GM18861 (cell line): ENCODE measurements around the gene MT1H.
"Not testable (repeated sequence)": the region's sequence is repeated elsewhere in the genome, so short reads cannot be mapped to it uniquely, and the experiment has no call there.

Source experiments
- ATAC-seq: cut with Tn5 transposase; IDR thresholded peaks from one replicate; pipeline ENCODE4 v1.9.1; 2021; ENCODE audit not compliant: unreplicated experiment

MT1H gene

DNA sequence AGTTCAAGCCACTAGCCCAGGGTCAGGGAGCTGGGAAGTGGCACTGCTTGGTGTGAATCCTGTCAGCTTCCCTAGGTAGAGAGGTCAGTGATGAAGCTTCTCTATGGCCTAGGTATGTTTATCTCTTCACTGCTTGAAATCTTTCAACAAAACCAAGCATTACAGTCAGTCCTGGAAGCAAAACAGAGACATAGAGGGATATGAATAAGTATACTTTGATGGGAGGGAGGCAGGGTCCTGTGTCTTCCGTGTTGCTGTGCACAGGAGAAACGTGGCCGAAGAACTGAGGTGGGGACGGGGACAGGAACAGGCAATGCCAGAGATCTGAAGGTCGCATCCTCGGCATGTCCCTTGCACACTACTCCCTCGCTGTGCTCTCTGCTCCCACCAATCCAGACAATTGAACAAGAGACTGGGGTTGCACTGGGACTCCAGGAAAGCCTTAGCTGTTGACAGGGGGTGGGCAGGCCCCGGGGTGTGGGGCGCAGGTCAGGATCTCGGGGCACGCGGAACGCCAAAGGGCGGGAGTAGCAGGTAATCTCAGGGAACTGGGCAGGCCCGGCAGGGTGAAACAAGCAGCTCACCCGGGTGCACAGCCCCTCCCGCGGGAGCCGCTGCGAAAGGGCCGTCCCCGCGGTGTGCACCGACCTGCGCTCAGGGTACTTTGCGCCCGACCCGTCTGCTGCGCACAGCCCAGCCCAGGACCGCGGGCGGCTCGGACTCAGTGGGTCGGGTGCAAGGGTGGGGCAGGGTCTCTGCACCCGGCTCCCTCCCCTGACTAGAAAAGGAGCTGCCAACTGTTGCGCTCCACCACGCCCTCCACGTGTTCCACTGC, at the start of gene MT1H:
TSS of gene MT1H (plus strand) at position 810 of the 835 bp plus-strand sequence. CDS start 71 bp downstream, outside the sequence.
- ATAC-seq = no peak

DNA sequence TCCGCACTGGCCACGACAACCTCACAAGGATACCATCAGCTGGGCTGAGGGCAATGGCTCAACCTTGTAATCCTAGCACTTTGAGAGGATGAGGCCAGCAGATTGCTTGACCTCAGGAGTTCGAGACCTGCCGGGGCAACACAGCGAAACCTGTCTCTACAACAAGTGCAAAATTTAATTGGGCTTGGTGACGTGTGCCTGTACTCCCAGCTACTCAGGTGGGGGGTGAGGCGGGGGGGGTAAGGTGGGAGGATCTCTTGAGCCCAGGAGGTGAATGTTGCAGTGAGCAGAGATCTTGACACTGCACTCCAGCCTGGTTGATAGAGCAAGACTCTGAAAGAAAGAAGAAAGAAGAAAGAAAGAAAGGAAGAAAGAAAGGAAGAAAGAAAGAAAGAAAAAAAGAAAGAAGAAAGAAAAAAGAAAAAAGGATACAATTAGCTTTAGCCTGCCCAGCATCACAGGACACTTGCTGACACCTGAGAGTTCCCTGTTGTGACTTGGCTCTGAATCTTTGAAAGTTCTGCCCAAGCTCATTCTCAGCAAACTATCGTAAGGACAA, 49.2 kb upstream of the MT1H start:
- ATAC-seq = no peak

DNA sequence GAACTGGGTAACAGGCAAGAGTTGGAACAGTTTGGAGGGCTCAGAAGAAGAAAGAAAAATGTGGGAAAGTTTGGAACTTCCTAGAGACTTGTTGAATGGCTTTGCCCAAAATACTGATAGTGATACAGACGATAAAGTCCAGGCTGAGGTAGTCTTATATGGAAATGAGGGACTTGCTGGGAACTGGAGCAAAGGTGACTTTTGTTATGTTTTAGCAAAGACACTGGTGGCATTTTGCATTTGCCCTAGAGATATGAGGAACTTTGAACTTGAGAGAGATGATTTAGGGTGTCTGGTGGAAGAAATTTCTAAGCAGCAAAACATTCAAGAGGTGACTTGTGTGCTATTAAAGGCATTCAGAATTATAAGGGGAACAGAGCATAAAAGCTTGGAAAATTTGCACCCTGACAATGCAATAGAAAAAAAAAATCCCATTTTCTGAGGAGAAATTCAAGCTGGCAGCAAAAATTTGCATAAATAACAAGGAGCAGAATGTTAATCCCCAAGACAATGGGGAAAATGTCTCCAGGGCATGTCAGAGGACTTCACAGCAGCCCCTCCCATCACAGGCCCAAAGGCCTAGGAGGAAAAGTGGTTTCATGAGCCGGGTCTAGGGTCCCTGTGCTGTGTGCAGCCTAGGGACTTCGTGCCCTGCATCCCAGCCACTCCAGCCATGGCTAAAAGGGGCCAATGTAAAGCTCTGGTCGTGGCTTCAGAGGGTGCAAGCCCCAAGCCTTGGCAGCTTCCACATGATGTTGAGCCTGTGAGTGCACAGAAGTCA, 47.8 kb upstream of the MT1H start:
- not testable (repeated sequence) for ATAC-seq

DNA sequence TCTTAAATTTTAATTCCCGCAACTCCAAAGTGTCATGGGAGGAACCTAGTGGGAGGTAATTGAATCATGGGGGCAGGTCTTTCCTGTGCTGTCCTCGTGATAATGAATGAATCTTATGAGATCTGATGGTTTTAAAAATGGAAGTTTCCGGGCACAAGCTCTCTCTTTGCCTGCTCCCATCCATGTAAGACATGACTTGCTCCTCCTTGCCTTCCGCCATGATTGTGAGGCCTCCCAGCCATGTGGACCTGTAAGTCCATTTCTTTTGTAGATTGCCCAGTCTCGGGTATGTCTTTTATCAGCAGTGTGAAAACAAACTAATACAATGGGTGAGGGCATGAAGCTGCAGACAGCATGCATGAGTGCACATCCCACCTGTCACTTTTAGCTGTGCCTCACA, 46.4 kb upstream of the MT1H start:
- ATAC-seq = not testable (repeated sequence)

DNA sequence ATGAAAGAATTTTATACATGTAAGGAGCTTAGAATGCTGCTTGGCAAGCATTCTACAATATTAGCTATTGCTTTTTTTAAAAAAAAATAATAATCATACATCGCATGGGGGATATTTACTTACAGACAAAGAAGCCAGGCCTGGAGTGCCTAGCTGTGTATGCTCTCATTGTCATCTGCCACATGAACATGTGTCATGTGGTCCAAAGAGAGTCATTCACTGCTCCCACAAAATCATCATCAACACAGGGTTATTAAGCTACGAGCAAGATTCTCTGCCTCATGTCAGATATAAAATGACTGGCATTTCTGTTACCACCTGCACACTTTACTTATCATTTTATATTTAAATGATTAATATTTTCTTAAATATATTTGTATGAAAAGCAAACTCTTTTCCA, 46.0 kb upstream of the MT1H start:
- ATAC-seq = no peak

DNA sequence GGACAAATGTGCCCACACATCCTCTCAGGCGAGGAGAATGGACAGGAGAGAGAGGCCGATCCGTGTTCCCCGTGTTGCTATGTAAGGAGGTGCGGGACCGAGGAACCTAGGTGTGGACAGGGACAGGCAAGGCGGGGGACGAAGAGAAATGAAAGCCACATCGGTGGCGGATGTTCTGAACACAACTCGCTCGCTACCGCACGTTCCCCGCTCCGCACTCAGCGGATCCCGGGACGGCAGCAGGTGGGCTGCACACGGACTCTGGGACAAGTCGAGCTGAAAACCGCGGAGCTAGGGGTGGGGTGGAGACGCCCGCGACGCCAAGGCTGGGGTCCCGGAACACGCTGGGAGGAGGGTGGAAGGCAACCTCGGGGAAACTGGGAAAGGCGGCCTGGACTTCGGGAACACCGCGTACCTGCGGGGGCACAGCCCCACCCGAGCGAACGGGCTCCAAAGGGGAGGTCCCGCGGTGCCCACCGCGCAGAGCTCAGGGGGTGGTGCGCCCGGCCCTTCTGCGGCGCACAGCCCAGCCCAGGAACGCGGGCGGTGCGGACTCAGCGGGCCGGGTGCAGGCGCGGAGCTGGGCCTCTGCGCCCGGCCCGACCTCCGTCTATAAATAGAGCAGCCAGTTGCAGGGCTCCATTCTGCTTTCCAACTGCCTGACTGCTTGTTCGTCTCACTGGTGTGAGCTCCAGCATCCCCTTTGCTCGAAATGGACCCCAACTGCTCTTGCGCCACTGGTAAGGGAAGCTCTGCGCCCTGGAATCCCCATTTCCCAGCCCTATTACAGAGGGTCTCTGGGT, 44.3 kb upstream of the MT1H start, which contains the start of gene MT1E:
TSS of gene MT1E (plus strand) at position 642 of the 803 bp plus-strand sequence. CDS start at position 713, 71 bp downstream.
- ATAC-seq = no peak

DNA sequence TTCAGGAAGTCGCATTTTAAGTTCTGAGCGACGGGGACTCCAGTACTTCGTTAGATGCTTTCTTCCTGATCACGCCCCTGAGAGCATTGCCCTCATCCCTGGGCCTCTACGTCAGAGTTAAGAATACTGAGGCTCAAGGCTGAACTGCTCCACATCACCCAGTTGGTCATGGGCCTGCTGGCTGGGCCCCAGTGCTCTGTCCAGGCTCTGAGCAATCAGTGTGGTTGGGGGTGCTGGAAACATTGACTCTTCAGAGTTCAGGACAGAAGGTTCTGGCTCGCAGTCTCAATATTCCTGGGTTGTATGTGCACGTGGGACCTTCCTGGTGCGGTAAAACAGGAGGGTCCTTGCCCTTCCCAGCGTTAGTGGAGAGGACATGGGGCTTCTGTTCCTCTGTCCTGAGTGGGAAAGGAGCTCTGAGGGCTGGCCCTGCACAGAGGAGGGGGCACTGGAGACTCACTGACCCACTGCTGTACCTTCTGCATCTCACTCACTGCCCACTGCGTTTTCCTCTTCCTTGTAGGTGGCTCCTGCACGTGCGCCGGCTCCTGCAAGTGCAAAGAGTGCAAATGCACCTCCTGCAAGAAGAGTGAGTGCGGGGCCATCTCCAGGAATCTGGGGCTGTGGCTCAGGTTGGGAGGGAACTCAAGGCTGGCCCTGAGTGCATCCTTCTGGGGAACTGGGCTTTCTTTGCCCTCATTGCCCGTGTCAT, 43.5 kb upstream of the MT1H start:
- ATAC-seq = no peak

DNA sequence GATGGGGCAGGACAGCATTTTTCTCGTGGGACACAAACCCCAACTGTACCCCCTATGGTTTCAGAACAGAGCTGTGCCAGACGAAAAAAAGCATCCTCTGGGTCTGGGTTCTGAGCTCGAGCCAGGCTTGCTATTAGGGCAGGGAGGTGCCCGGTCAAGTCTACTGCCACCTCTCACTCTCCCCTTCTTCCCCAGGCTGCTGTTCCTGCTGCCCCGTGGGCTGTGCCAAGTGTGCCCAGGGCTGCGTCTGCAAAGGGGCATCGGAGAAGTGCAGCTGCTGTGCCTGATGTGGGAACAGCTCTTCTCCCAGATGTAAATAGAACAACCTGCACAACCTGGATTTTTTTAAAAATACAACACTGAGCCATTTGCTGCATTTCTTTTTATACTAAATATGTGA, 42.9 kb upstream of the MT1H start:
- ATAC-seq = no peak

DNA sequence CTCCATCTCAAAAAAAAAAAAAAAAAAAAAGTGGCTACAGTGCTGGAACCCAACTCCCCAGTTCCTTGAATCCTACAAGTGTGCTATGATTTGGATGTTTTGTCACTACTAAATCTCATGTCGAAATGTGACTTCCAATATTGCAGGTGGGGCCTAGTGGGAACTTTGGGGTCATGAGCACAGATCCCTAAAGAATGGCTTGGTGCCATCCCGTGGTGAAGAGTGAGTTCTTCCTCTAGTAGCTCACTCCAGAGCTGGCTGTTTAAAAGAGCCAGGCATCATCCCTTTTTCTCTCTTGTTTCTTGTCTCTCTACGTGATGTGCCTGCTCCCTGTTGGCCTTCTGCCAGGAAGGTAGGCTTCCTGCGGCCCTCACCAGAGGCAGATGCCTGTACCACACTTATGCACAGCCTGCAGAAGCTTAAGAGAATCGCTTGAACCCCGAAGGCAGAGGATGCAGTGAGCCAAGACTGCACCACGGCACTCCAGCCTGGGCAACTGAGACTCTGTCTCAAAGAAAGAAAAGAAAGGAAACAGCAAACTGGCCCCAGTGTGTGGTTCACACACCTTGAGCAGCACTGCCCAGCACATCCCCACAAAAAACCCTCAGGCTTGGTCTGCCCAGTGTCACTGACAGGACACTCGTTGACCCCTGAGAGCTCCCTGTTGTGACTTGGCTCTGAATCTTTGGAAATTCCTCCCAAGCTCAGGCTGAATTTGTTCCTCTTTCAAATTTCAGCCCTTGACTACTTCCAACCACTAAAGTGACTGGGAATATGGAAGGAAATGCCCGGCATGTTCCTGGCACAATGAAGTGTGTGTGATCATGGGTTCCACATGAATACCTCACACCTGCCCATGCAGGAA, 40.9 kb upstream of the MT1H start:
- ATAC-seq = no peak

DNA sequence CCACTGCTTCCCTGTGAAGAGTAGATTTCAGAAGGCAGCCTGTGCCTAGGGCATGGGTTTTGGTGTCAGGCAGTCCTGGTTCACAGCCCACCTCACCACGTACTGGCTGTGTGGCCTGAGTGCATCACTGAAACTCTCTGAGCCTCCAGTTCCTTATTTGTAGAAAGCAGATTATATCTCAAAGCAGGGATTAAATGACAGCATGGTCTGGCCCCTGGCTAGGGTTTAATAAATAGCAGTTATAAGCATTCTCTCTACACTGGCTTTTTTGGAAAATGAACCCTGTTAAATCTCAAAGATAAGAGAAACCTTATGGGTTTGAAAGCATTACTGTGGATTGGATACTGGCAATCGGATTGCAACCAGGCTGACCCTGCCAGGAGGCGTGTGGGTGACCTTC, 40.1 kb upstream of the MT1H start:
- ATAC-seq = no peak

DNA sequence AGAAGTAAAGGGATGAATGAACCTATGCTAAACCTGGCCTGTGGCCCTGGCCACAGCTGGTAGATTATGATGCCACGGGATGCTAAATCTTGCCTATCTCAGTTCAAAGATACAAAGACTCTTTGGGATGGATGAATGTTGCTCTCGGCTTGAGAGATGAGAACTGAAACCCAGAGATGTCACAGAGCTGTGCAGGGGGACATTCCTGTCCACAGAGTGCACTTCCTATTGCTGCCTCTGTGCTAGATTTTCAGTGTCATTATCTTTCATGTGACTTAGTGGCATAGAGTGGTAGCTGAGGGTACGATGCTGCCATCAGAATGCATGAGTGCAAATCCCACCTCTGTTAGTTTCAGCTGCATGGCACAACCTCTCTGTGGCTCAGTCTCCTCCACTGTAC, 39.5 kb upstream of the MT1H start:
- ATAC-seq = peak; percentile 90

DNA sequence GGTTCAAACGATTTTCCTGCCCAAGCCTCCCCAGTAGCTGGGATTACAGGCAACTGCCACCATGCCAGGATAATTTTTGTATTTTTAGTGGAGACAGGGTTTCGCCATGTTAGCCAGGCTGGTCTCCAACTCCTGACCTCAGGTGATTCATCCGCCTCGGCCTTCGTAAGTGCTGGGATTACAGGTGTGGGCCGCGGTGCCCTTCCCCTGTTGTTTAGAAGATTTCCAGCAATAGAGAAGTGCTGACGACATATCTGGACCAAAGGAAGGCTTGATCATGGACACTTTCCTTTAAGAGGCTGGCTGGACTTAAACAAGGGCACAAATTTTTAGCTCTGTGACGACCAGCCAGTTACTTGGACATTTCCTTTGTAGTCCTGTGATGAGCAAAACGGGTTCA, 38.4 kb upstream of the MT1H start:
- no peak for ATAC-seq

DNA sequence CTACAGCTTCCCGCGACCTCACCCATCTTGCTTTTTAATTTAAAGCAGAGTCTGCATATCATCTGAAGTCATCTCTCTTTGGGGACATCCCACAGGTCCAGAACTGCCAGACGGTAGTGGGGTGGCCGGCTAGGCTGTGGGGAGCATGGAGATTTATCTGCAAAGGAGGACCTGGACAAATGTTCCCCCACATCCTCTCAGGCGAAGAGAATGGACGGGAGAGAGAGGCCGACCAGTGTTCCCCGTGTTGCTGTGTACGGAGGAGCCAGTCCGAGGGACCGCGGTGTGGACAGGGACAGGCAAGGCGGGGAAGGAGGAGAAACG, 37.8 kb upstream of the MT1H start:
- ATAC-seq = no peak

DNA sequence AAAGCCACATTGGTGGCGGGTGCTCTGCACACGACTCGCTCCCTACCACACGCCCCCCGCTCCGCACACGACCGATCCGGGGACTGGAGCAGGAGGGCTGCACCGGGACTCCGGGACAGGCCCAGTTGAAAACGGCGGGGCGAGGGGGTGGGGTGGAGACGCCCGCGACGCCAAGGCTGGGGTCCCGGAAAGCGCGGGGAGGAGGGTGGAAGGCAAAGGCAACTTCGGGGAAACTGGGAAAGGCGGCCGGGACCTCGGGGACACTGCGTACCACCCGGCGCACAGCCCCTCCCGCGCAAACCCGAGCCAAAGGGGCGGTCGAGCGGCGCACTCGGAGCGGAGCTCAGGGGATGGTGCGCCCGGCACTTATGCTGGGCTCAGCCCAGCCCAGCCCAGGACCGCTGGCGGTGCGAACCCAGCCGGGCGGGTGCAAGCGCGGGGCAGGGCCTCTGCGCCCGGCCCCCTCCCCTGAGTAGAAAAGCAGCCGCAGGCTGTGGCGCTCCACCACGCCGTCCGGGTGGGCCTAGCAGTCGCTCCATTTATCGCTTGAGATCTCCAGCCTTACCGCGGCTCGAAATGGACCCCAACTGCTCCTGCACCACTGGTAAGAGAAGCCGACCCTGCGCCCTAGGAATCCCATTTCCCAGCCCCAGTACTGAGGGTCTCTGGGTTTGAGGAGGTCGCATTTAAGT, 37.3 kb upstream of the MT1H start, which contains the start of gene MT1M:
TSS of gene MT1M (plus strand) at position 504 of the 692 bp plus-strand sequence. CDS start at position 577, 73 bp downstream.
- no peak for ATAC-seq

DNA sequence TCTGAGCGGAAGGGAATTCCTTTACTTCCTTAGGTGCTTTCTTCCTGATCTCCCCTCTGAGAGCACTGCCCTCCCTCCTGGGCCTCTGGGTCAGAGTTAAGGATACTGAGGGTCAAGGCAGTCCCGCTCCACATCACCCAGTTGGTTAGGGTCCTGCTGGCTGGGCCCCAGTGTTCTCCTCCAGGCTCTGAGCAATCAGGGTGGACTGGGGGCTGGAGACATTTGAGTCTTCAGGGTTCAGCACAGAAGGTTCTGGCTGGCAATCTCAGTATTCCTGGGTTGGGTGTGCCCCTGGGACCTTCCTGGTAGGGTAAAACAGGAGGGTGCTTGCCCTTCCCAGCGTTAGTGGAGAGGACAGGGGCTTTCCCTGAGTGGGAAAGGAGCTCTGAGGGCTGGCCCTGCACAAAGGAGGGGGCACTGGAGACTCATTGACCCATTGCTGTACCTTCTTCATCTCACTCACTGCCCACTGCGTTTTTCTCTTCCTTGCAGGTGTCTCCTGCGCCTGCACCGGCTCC, 36.7 kb upstream of the MT1H start:
- no peak for ATAC-seq

DNA sequence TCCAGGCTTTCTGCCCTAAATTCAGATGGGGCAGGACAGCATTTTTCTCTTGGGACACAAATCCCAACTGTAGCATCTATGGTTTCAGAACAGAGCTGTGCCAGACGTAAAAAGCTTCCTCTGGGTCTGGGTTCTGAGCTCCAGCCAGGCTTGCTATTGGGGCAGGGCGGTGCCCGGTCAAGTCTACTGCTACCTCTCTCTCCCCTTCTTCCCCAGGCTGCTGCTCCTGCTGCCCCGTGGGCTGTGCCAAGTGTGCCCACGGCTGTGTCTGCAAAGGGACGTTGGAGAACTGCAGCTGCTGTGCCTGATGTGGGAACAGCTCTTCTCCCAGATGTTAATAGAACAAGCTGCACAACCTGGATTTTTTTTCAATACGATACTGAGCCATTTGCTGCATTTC, 36.1 kb upstream of the MT1H start:
- ATAC-seq = no peak

DNA sequence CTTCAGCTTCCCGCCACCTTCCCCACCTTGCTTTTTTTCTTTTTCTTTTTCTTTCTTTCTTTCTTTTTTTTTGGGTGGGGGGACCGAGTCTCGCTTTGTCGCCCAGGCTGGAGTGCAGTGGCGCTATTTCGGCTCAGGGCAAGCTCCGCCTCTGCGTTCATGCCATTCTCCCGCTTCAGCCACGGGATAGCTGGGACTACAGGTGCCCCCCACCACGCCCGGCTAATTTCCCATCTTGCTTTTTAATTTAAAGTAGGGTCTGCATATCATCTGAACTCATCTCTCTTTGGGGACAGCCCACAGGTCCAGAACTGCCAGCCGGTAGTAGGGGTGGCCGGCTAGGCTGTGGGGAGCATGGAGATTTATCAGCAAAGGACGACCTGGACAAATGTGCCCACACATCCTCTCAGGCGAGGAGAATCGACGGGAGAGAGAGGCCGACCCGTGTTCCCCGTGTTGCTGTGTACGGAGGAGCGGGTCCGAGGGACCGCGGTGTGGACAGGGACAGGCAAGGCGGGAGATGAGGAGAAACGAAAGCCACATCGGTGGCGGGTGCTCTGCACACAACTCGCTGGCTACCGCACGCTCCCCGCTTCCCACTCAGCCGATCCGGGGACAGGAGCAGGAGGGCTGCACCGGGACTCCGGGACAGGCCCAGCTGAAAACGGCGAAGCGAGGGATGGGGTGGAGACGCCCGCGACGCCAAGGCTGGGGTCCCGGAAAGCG, 34.7 kb upstream of the MT1H start:
- ATAC-seq = no peak

DNA sequence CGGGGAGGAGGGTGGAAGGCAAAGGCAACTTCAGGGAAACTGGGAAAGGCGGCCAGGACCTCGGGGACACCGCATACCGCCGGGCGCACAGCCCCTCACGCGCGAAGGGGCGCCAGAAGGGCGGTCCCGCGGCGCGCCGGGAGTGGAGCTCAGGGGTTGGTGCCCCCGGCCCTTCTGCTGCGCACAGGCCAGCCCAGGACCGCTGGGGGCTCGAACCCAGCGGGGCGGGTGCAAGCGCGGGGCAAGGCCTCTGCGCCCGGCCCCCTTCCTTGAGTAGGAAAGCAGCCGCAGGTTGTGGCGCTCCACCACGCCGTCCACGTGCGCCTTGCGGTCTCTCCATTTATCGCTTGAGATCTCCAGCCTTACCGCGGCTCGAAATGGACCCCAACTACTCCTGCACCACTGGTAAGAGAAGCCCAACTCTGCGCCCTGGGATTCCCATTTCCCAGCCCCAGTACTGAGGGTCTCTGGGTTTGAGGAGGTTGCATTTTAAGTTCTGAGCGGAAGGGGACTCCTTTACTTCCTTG, 34.1 kb upstream of the MT1H start:
- ATAC-seq = no peak
